GM18951 (cell line): ENCODE measurements around the gene ZDHHC14.

Source experiments
- POLR2A ChIP-seq: IDR thresholded peaks from 4 replicates; pipeline ENCODE4 v1.6.1; 2011; ENCODE audit warnings: mild to moderate bottlenecking; ENCODE audit not compliant: insufficient read length, insufficient read depth; ENCODE audit errors: extremely low read depth
- in situ Hi-C: fragments of 300-500 bp; cut with MboI; formaldehyde crosslinking; loops from one replicate; pipeline ENCODE4 v1.12.0; 2022; ENCODE audit warnings: low sequenced_read_pairs, mixed read lengths, inconsistent platforms; ENCODE audit not compliant: unreplicated experiment

Gene ZDHHC14

GRCh38 chr6:157649311-157650260, 268.6 kb downstream of the ZDHHC14 start:
- in situ Hi-C loops, result loop anchor here (25.0 kb wide), 1 partner anchor 337 kb away; the partner anchor contains the start of gene TMEM242
- no peak for TF ChIP-seq POLR2A

DNA sequence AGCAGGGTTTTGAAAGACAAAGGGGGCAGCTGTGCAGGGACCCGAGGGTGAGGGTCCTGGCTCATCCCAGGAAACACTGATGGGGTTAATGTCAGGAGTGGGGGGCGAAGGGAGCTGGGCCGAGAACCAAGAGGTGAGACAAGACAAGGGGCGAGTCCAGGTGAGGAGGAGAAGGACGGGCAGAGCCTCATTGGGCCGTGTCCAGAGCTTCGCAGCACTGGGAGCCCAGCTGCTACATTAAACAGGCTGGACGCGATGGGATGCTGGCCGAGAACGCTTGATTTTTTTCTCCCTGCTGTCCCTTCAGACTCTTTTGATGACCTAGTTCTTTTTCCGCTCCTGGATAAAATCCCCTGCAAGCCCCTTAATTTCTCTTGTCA, 269.3 kb downstream of the ZDHHC14 start:
- no peak for TF ChIP-seq POLR2A
- in situ Hi-C loops, result loop anchor here (25.0 kb wide), 1 partner anchor 338 kb away; the partner anchor contains the start of gene TMEM242

DNA sequence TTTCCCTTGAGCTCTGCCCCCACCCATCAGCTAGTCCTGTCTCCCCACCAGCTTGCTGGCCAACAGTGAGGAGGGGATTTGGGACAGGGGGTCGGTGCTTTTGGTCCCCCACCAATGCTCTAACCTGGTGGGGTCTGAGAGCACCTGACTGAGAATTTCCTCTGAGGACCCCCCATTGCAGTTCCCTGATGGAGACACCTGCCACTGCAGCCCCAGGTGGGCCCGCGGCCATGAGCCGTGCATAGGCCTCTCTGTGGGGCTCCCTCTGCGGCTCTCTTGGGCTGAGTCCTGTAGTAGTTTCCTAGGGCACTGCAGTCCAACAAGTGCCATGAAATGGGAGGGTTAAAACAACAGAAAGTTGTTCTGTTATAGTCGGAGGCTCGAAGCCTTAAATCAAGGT, 269.8 kb downstream of the ZDHHC14 start:
- in situ Hi-C loops, result loop anchor here (25.0 kb wide), 1 partner anchor 338 kb away; the partner anchor contains the start of gene TMEM242
- no peak for TF ChIP-seq POLR2A

DNA sequence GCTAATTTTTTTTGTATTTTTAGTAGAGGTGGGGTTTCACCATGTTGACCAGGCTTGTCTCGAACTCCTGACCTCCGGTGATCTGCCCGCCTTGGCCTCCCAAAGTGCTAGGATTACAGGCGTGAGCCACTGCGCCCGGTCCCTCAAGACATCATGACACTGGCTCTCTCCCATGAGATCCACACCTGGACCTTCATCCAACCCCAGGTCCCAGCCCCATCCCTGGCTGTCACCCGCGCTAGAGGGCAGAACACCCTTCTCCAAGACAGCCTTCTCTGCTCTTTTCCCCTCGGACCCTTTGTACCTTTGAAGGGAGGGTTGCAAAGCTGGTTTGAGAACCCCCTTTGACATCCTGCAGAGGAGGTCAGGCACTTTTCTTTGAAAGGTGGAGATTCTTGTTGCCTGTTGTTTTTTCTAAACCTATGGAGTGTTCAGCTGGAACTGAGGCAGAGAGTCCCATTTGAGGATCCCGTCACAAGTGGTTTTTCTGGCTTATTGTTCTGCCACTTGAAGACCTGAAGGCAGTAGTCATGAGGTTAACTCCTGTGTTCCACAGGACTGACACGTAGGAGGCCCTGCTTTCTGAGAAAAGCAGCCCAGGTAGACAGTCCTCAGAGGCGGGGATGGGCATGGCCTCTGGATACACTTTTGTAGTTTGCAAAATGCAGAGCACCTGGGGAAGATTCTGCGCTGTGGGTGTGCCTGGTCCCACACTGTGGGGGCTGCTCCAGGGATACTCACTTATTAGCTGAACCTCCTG, 270.9 kb downstream of the ZDHHC14 start:
- TF ChIP-seq POLR2A, result no peak
- in situ Hi-C loops, result loop anchor here (25.0 kb wide), 1 partner anchor 340 kb away; the partner anchor contains the start of gene TMEM242

- no peak for TF ChIP-seq POLR2A
- in situ Hi-C loops, result loop anchor here (25.0 kb wide), 1 partner anchor 340 kb away; the partner anchor contains the start of gene TMEM242
These were observed 271.8 kb downstream of the ZDHHC14 start for GRCh38 chr6:157652601-157653363.

GRCh38 chr6:157653521-157653920, 272.5 kb downstream of the ZDHHC14 start:
- no peak for TF ChIP-seq POLR2A
- in situ Hi-C loops, result loop anchor here (25.0 kb wide), 1 partner anchor 341 kb away; the partner anchor contains the start of gene TMEM242

DNA sequence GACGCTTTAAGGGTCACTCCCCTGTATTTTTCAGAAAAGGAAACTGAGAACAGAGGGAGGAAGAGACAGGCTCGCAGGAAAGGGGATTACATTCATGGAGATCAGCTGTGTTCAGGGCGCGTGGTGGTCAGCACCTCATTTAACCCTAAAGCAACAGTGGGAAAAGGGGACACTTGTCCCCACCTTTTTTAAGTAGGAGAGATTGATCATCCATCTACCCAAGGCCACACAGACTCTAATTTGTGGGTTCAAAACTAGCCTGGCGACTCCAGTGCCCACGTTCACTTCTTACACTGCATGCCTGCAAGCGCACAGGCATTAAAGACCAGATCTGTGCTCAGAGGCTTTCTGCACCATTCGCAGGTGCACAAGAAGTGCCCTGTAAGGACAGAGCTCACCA, 274.1 kb downstream of the ZDHHC14 start:
- in situ Hi-C loops, result loop anchor here (25.0 kb wide), 1 partner anchor 343 kb away; the partner anchor contains the start of gene TMEM242
- TF ChIP-seq POLR2A, result no peak

GRCh38 chr6:157656437-157656997, 275.5 kb downstream of the ZDHHC14 start:
- in situ Hi-C loops, result loop anchor here (25.0 kb wide), 1 partner anchor 344 kb away; the partner anchor contains the start of gene TMEM242
- no peak for TF ChIP-seq POLR2A

DNA sequence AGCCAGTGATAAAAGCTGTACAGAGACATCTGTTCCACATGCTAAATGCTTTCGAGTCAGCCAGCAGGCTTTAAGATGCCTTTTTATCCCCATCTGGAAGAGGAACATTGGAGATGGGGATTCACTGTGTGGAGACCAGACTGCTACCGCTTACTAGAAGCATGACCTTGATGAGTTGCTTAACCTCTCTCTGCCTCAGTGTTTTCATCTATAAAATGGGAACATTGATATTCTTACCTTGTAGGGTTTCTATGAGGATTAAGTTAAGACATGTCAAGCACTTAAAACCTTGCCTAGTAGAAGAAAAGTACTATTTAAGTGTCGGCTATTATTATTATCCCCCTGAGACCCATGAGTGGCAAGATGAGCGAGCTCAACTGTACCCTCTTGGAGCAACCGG, 276.8 kb downstream of the ZDHHC14 start:
- in situ Hi-C loops, result loop anchor here (25.0 kb wide), 1 partner anchor 345 kb away; the partner anchor contains the start of gene TMEM242
- TF ChIP-seq POLR2A, result no peak

DNA sequence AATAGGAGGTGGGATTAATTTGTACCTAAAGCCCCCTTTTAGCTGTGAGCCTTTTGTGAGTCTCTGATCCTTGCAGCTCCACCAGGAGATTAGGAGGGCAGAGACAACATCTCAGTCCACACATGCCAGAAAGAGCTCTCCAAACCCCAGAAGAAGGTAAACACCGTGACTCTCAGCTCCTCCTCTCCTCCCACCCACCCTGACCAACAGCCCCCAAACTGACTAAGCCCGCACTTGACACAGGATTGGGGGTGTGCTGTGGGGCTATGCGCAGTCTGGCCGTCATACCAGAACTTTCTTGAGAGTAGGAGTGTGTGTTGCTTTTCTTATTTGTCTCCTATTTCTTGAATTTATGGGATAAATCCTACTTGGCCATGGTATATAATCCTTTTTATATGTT, 277.3 kb downstream of the ZDHHC14 start:
- in situ Hi-C loops, result loop anchor here (25.0 kb wide), 1 partner anchor 346 kb away; the partner anchor contains the start of gene TMEM242

GRCh38 chr6:157659536-157660271, 278.7 kb downstream of the ZDHHC14 start:
- no peak for TF ChIP-seq POLR2A
- in situ Hi-C loops, result loop anchor here (25.0 kb wide), 1 partner anchor 347 kb away; the partner anchor contains the start of gene TMEM242

More for the DNA sequence above, 277.3 kb downstream of the ZDHHC14 start:
- TF ChIP-seq POLR2A, result no peak
